K562 (cell line): Measurements from ENCODE around the gene RAP1GDS1. TPM values are rescaled to one million over a fixed set of nuclear protein-coding genes. Genes with fewer than 3 reads are reported as not detected.

ENCODE experiments used
- ATAC-seq: fragments of 200-7000 bp; cut with Tn5 transposase; 3 replicates; pipeline ENCODE4 v1.9.1; 2020; ENCODE audit warnings: moderate library complexity
- BruUV-seq: library from RNA; stranded (reverse); fragments of 400-500 nt; replicated peaks from 2 replicates; lab custom pipeline; 2021; lab: Mats Ljungman, UMichigan
- CTCF ChIA-PET: fragments of 300-600 bp; formaldehyde crosslinking; extraction: SDS; loops from one replicate; lab custom pipeline; 2021; ENCODE audit warnings: low intra/inter-chr PET ratio; lab: Yijun Ruan, JAX
- POLR2A ChIA-PET: fragments of 300-600, 350-650 bp; sonication (Branson Sonifier 250); formaldehyde crosslinking; extraction: SDS; loops from one replicate; lab custom pipeline; 2021; ENCODE audit warnings: antibody characterized with exemption, inconsistent platforms; lab: Yijun Ruan, JAX
- DNase-seq, 4 experiments: peaks; one replicate each; pipeline versions ENCODE4 v3.0.0 to v3.0.0-alpha.2; 2011 to 2018; ENCODE audit warnings: low spot score in 3 of 4, mixed read lengths in 3 of 4; ENCODE audit errors: extremely low read depth in 1 of 4
- FAIRE-seq: peaks from 2 replicates; lab custom pipeline; 2011; peaks lifted over from hg19 to GRCh38; lab: Jason Lieb, UNC
- H2AFZ ChIP-seq: 2 replicates; pipeline ENCODE4 v1.6.0; 2011; ENCODE audit warnings: low read depth, low read length, control low read depth, inconsistent platforms
- H3K27ac ChIP-seq: fragments of 200-600 bp; 3 replicates; pipeline ENCODE4 v1.8.0; 2011; ENCODE audit warnings: low read depth, mild to moderate bottlenecking, control low read depth, inconsistent platforms, low read length, moderate library complexity, mixed read lengths; ENCODE audit errors: extremely low read depth
- H3K27me3 ChIP-seq, 2 experiments: fragments of 300-600 bp in 1 of 2; 2 replicates in 1 of 2; 3 replicates in 1 of 2; pipeline versions ENCODE4 v1.6.0 to v1.8.0; 2011; ENCODE audit warnings: inconsistent platforms in 2 of 2, low read length in 2 of 2, mild to moderate bottlenecking in 1 of 2, mixed read lengths in 1 of 2, moderate library complexity in 1 of 2; ENCODE audit not compliant: control insufficient read depth in 2 of 2, insufficient read depth in 2 of 2
- H3K36me3 ChIP-seq: fragments of 300-600 bp; 3 replicates; pipeline ENCODE4 v1.8.0; 2011; ENCODE audit warnings: mild to moderate bottlenecking, low read length, inconsistent platforms; ENCODE audit not compliant: control insufficient read depth, insufficient read depth
- H3K4me1 ChIP-seq, 2 experiments: fragments of 200-600 bp in 1 of 2; replicated peaks in 1 of 2; 2 replicates in 1 of 2; 3 replicates in 1 of 2; pipeline versions ENCODE4 v1.5.1 to v1.8.0; 2011; ENCODE audit warnings: inconsistent platforms in 2 of 2, low read length in 2 of 2, mild to moderate bottlenecking in 1 of 2, mixed read lengths in 1 of 2, moderate library complexity in 1 of 2; ENCODE audit not compliant: control insufficient read depth in 2 of 2, insufficient read depth in 2 of 2
- H3K4me2 ChIP-seq: 2 replicates; pipeline ENCODE4 v1.6.1; 2011; ENCODE audit warnings: low read length, control low read depth, inconsistent platforms, mixed read lengths; ENCODE audit not compliant: insufficient read depth
- H3K4me3 ChIP-seq: fragments of 200-600 bp; sonication (generic), shearing (Covaris generic); 2 replicates; pipeline ENCODE4 v1.5.1; 2016; ENCODE audit warnings: control low read depth, inconsistent platforms
- H3K79me2 ChIP-seq: fragments of 200-600 bp; 3 replicates; pipeline ENCODE4 v1.8.0; 2011; ENCODE audit warnings: low read length, inconsistent platforms; ENCODE audit not compliant: control insufficient read depth, insufficient read depth
- H3K9ac ChIP-seq, 2 experiments: 2 replicates each; pipeline versions ENCODE4 v1.6.0 to v1.6.1; 2011; ENCODE audit warnings: low read depth in 2 of 2, low read length in 2 of 2, control low read depth in 1 of 2, inconsistent platforms in 1 of 2, mild to moderate bottlenecking in 1 of 2, mixed read lengths in 1 of 2; ENCODE audit not compliant: insufficient read depth in 1 of 2
- H3K9me1 ChIP-seq: one replicate; pipeline ENCODE4 v1.6.0; 2011; ENCODE audit warnings: inconsistent platforms, mild to moderate bottlenecking, low read length, moderate library complexity; ENCODE audit not compliant: control insufficient read depth, insufficient read depth
- H3K9me3 ChIP-seq: replicated peaks from 2 replicates; pipeline ENCODE4 v1.5.1; 2011; ENCODE audit warnings: low read depth, low read length, inconsistent platforms; ENCODE audit not compliant: control insufficient read depth, insufficient read depth
- H4K20me1 ChIP-seq: replicated peaks from 2 replicates; pipeline ENCODE4 v1.6.1; 2011; ENCODE audit warnings: low read length, inconsistent platforms, mixed read lengths; ENCODE audit not compliant: control insufficient read depth, insufficient read depth
- ADNP ChIP-seq: fragments of 200-800 bp; sonication (Bioruptor generic); IDR thresholded peaks from 2 replicates; pipeline ENCODE4 v1.6.1; 2016; ENCODE audit warnings: missing genetic modification characterization, missing compliant biosample characterization
- BCL6 ChIP-seq: fragments of 250-450 bp; sonication (Bioruptor Pico); IDR thresholded peaks from 2 replicates; pipeline ENCODE4 v1.4.0; 2020
- E4F1 ChIP-seq: fragments of 250-450 bp; sonication (Bioruptor Pico); IDR thresholded peaks from 2 replicates; pipeline ENCODE4 v1.5.0; 2021; ENCODE audit warnings: mild to moderate bottlenecking, borderline replicate concordance
- ELF4 ChIP-seq: fragments of 450-650 bp; formaldehyde crosslinking; IDR thresholded peaks from 2 replicates; pipeline ENCODE4 v1.4.0; 2022; ENCODE audit warnings: missing genetic modification characterization
- IFI16 ChIP-seq: fragments of 250-450 bp; sonication (Bioruptor Pico); IDR thresholded peaks from 2 replicates; pipeline ENCODE4 v2.1.2; 2022; ENCODE audit warnings: mild to moderate bottlenecking, inconsistent platforms
- IRF1 ChIP-seq: sonication (generic); formaldehyde crosslinking; IDR thresholded peaks from 2 replicates; pipeline ENCODE4 v1.8.0; 2022; ENCODE audit warnings: missing genetic modification reagents, mild to moderate bottlenecking, borderline replicate concordance
- MED1 ChIP-seq: sonication (generic); formaldehyde crosslinking; IDR thresholded peaks from 2 replicates; pipeline ENCODE4 v1.8.1; 2023; ENCODE audit warnings: missing genetic modification reagents, borderline replicate concordance
- PHB2 ChIP-seq: fragments of 450-650 bp; IDR thresholded peaks from 2 replicates; pipeline ENCODE4 v1.6.1; 2017; ENCODE audit warnings: low read depth
- PHF21A ChIP-seq: fragments of 450-650 bp; IDR thresholded peaks from 2 replicates; pipeline ENCODE4 v1.6.1; 2017; ENCODE audit warnings: low read depth, borderline replicate concordance
- POLR3G ChIP-seq: IDR thresholded peaks from 2 replicates; pipeline ENCODE4 v1.6.1; 2011; ENCODE audit not compliant: insufficient read length, insufficient replicate concordance; ENCODE audit errors: extremely low read depth
- SMAD2 ChIP-seq: fragments of 150-350 bp; IDR thresholded peaks from 2 replicates; pipeline ENCODE4 v1.6.1; 2014; ENCODE audit warnings: low read depth, mild to moderate bottlenecking, low read length
- ZBTB7A ChIP-seq: IDR thresholded peaks from 2 replicates; pipeline ENCODE4 v1.6.1; 2011; ENCODE audit warnings: low read depth, mild to moderate bottlenecking, low read length, moderate library complexity, borderline replicate concordance; ENCODE audit not compliant: control insufficient read depth
- ZNF436 ChIP-seq: fragments of 250-450, 450-650 bp; sonication (Bioruptor Pico); formaldehyde crosslinking; IDR thresholded peaks from 2 replicates; pipeline ENCODE4 v1.7.0; 2020; ENCODE audit warnings: mild to moderate bottlenecking
- ZNF444 ChIP-seq: fragments of 250-450 bp; sonication (Bioruptor Pico); IDR thresholded peaks from 2 replicates; pipeline ENCODE4 v1.4.0; 2020; ENCODE audit warnings: mild to moderate bottlenecking, moderate library complexity
- ZNF695 ChIP-seq: fragments of 450-650 bp; formaldehyde crosslinking; IDR thresholded peaks from 2 replicates; pipeline ENCODE4 v1.4.0; 2020; ENCODE audit warnings: mild to moderate bottlenecking, moderate library complexity
- ZSCAN32 ChIP-seq: fragments of 450-650 bp; formaldehyde crosslinking; IDR thresholded peaks from 2 replicates; pipeline ENCODE4 v1.4.0; 2020; ENCODE audit warnings: mild to moderate bottlenecking, moderate library complexity
- WGBS: fragments of 100-300 bp; shearing (Covaris generic); methylation state at CpG from one replicate; pipeline ENCODE4 v1.1.6; 2016; ENCODE audit warnings: low coverage, mixed read lengths; ENCODE audit not compliant: insufficient coverage; ENCODE audit errors: missing lambda C conversion rate; 5-methylcytosine and 5-hydroxymethylcytosine counted together
- in situ Hi-C: fragments of 300-500 bp; cut with MboI; formaldehyde crosslinking; loops from 4 replicates; pipeline ENCODE4 v1.15.0; 2018; ENCODE audit warnings: inconsistent platforms, mixed read lengths
- intact Hi-C: fragments of 100-400 bp; cut with micrococcal nuclease; formaldehyde crosslinking; loops from 2 replicates; pipeline ENCODE4 v1.14.2; 2022
- polyA plus RNA-seq, 8 experiments: library from polyadenylated mRNA; depleted of rRNA in 4 of 8; stranded (reverse) in 5 of 8; unstranded in 3 of 8; fragments of >200 nt; fragmentation: Nextera tagmentation in 2 of 8; fragmentation: Illumina TruSeq in 1 of 8; extraction: Ambion mirVana in 2 of 8; extraction: Trizol in 1 of 8; gene quantifications; 2 replicates each; pipeline versions ENCODE4 v1.2.1 to v1.2.3, GENCODE V29; 2011 to 2014; ENCODE audit warnings: inconsistent platforms in 1 of 8, missing spikeins in 1 of 8
- total RNA-seq, 7 experiments: library from RNA; depleted of rRNA in 6 of 7; stranded (reverse); fragments of >200 nt in 6 of 7; fragmentation: Illumina TruSeq in 2 of 7; extraction: Trizol in 2 of 7; gene quantifications; 2 replicates each; pipeline versions ENCODE4 v1.2.1 to v1.2.3, GENCODE V29; 2011 to 2021; ENCODE audit warnings: low replicate concordance in 1 of 7
- TF ChIP-seq, protein P1 (sequence below), 2 experiments: fragments of 450-650 bp; conservative IDR thresholded peaks; 2 replicates each; pipeline ENCODE4 v1.6.1; 2017; ENCODE audit warnings: mild to moderate bottlenecking in 2 of 2, moderate library complexity in 2 of 2

RAP1GDS1 gene
- total and polyA plus RNA-seq, 9 of the 15 experiments (the other 6 are each of a cell fraction or from before 2014, with no cell fraction given), result 27.2 to 55.6 (median 31.5) TPM

- ATAC-seq, result no peak
- TF ChIP-seq IFI16 (CRISPR knock-in tag) (no peak), BCL6 (CRISPR knock-in tag) (no peak), PHB2 (no peak), ZNF444 (CRISPR knock-in tag) (no peak), MED1 (CRISPR knock-in tag) (no peak), IRF1 (CRISPR knock-in tag) (no peak), ADNP (no peak), ELF4 (CRISPR knock-in tag) (no peak), ZSCAN32 (CRISPR knock-in tag) (no peak), PHF21A (no peak), ZBTB7A (no peak), ZNF436 (CRISPR knock-in tag) (no peak), ZNF695 (CRISPR knock-in tag) (no peak), SMAD2 (no peak), POLR3G (no peak), E4F1 (CRISPR knock-in tag) (no peak)
- TF ChIP-seq, protein P1, sequence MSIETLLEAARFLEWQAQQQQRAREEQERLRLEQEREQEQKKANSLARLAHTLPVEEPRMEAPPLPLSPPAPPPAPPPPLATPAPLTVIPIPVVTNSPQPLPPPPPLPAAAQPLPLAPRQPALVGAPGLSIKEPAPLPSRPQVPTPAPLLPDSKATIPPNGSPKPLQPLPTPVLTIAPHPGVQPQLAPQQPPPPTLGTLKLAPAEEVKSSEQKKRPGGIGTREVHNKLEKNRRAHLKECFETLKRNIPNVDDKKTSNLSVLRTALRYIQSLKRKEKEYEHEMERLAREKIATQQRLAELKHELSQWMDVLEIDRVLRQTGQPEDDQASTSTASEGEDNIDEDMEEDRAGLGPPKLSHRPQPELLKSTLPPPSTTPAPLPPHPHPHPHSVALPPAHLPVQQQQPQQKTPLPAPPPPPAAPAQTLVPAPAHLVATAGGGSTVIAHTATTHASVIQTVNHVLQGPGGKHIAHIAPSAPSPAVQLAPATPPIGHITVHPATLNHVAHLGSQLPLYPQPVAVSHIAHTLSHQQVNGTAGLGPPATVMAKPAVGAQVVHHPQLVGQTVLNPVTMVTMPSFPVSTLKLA (conservative IDR thresholded peaks at IDR 0.05), result no peak
- TF ChIP-seq, all 486 proteins: peak for 0
- DNase-seq (no peak), FAIRE-seq (no peak)
- Histone ChIP-seq H3K4me1 (no peaks in the 10 kb centered on the region), H3K9ac (no peak overlapping the region), H3K27ac (no peak overlapping the region), H3K9me3 (no peaks in the 10 kb centered on the region), H3K9me1 (no peaks in the 10 kb centered on the region), H3K27me3 (no peaks in the 10 kb centered on the region), H4K20me1 (no peaks in the 10 kb centered on the region), H2AFZ (no peak overlapping the region), H3K4me2 (no peak overlapping the region), H3K79me2 (peaks cover 46% of the 10 kb centered on the region), H3K4me3 (no peak overlapping the region), H3K36me3 (peaks cover 3% of the 10 kb centered on the region; the same call in 2 of the 3 replicates)
- intact Hi-C loops, result no loop called here
- in situ Hi-C loops, result no loop called here
- no TSS peak for BruUV-seq
- POLR2A ChIA-PET, result no interaction called here
- CTCF ChIA-PET, result no interaction called here
- no CpG with 5 or more reads among the region's 1 CpG for WGBS
Observed at GRCh38 chr4:98289375-98289774, 28.2 kb downstream of the RAP1GDS1 start.
